K562 (cell line): ENCODE results near the gene VPS13D. TPM values are rescaled to one million over a fixed set of nuclear protein-coding genes. Genes with fewer than 3 reads are reported as not detected.

Experiments used
- BCOR ChIP-seq: fragments of 450-650 bp; IDR thresholded peaks from 2 replicates; pipeline ENCODE4 v1.6.1; 2016
- CBX3 ChIP-seq, 2 experiments: IDR thresholded peaks; 1 replicate in 1 of 2; 2 replicates in 1 of 2; pipeline ENCODE4 v1.6.1; 2012; ENCODE audit warnings: inconsistent platforms in 2 of 2, low read length in 2 of 2, borderline replicate concordance in 1 of 2, control low read depth in 1 of 2
- CEBPG ChIP-seq, 3 experiments: fragments of 200-800 bp in 1 of 3; sonication (Bioruptor generic) in 1 of 3; sonication (generic) in 1 of 3; formaldehyde crosslinking in 1 of 3; IDR thresholded peaks in 2 of 3; conservative IDR thresholded peaks in 1 of 3; 2 replicates each; pipeline versions ENCODE4 v1.6.1 to v1.8.0; 2016 to 2022; ENCODE audit warnings: missing compliant biosample characterization in 2 of 3, missing genetic modification characterization in 2 of 3, mild to moderate bottlenecking in 1 of 3, missing genetic modification reagents in 1 of 3
- DDX20 ChIP-seq: fragments of 450-650 bp; IDR thresholded peaks from 2 replicates; pipeline ENCODE4 v1.6.1; 2016; ENCODE audit warnings: missing genetic modification characterization, low read depth, mild to moderate bottlenecking, missing compliant biosample characterization, moderate library complexity
- DIDO1 ChIP-seq: fragments of 450-650 bp; IDR thresholded peaks from 2 replicates; pipeline ENCODE4 v1.6.1; 2016; ENCODE audit warnings: low read depth, missing biosample characterization, missing genetic modification characterization
- HSF4 ChIP-seq: fragments of 250-450 bp; sonication (Bioruptor Pico); IDR thresholded peaks from 2 replicates; pipeline ENCODE4 v2.1.2; 2022; ENCODE audit warnings: mild to moderate bottlenecking, moderate library complexity, borderline replicate concordance
- MECOM ChIP-seq: fragments of 250-450 bp; sonication (Bioruptor Pico); IDR thresholded peaks from 2 replicates; pipeline ENCODE4 v1.8.0; 2022; ENCODE audit warnings: inconsistent platforms
- NELFE ChIP-seq: IDR thresholded peaks from 2 replicates; pipeline ENCODE4 v1.6.1; 2011; ENCODE audit warnings: mild to moderate bottlenecking; ENCODE audit not compliant: insufficient read depth, insufficient read length
- PPARD ChIP-seq: fragments of 250-450 bp; sonication (Bioruptor Pico); IDR thresholded peaks from 2 replicates; pipeline ENCODE4 v1.8.0; 2022; ENCODE audit warnings: inconsistent platforms, mild to moderate bottlenecking, moderate library complexity
- RBM25 ChIP-seq: fragments of 200-400 bp; formaldehyde crosslinking; IDR thresholded peaks from 2 replicates; pipeline ENCODE4 v1.6.1; 2018; ENCODE audit warnings: low read length, low read depth, moderate library complexity; ENCODE audit not compliant: severe bottlenecking
- U2AF1 ChIP-seq: fragments of 200-400 bp; formaldehyde crosslinking; optimal IDR thresholded peaks from 2 replicates; pipeline ENCODE3; 2017; ENCODE audit warnings: mild to moderate bottlenecking, low read depth, low read length, moderate library complexity
- ZC3H8 ChIP-seq: fragments of 450-650 bp; IDR thresholded peaks from 2 replicates; pipeline ENCODE4 v1.6.1; 2017
- ZNF282 ChIP-seq: sonication (generic); formaldehyde crosslinking; IDR thresholded peaks from 2 replicates; pipeline ENCODE4 v1.8.1; 2023; ENCODE audit warnings: missing genetic modification reagents
- polyA plus RNA-seq, 8 experiments: library from polyadenylated mRNA; depleted of rRNA in 4 of 8; stranded (reverse) in 5 of 8; unstranded in 3 of 8; fragments of >200 nt; fragmentation: Nextera tagmentation in 2 of 8; fragmentation: Illumina TruSeq in 1 of 8; extraction: Ambion mirVana in 2 of 8; extraction: Trizol in 1 of 8; gene quantifications; 2 replicates each; pipeline versions ENCODE4 v1.2.1 to v1.2.3, GENCODE V29; 2011 to 2014; ENCODE audit warnings: inconsistent platforms in 1 of 8, missing spikeins in 1 of 8
- total RNA-seq, 7 experiments: library from RNA; depleted of rRNA in 6 of 7; stranded (reverse); fragments of >200 nt in 6 of 7; fragmentation: Illumina TruSeq in 2 of 7; extraction: Trizol in 2 of 7; gene quantifications; 2 replicates each; pipeline versions ENCODE4 v1.2.1 to v1.2.3, GENCODE V29; 2011 to 2021; ENCODE audit warnings: low replicate concordance in 1 of 7
- TF ChIP-seq, protein P1 (sequence below), 3 experiments: IDR thresholded peaks in 2 of 3; conservative IDR thresholded peaks in 1 of 3; 2 replicates each; pipeline ENCODE4 v1.5.1; 2011 to 2012; ENCODE audit warnings: low read length in 3 of 3, mild to moderate bottlenecking in 3 of 3, control low read depth in 2 of 3, improper control_type of control experiment in 1 of 3, inconsistent platforms in 1 of 3, low read depth in 1 of 3, mixed read lengths in 1 of 3, moderate library complexity in 1 of 3; ENCODE audit not compliant: insufficient read depth in 2 of 3
- TF ChIP-seq, protein P2 (sequence below): fragments of 250-450 bp; sonication (Bioruptor Pico); IDR thresholded peaks from 2 replicates; pipeline ENCODE4 v1.8.0; 2021; ENCODE audit warnings: mild to moderate bottlenecking, moderate library complexity
- TF ChIP-seq, protein P3 (sequence below): fragments of 250-450 bp; sonication (Bioruptor Pico); IDR thresholded peaks from 2 replicates; pipeline ENCODE4 v1.5.0; 2021
- TF ChIP-seq, protein P4 (sequence below): sonication (generic); formaldehyde crosslinking; IDR thresholded peaks from 2 replicates; pipeline ENCODE4 v1.8.1; 2023; ENCODE audit warnings: mild to moderate bottlenecking, missing genetic modification reagents
- TF ChIP-seq, protein P5 (sequence below): sonication (generic); formaldehyde crosslinking; IDR thresholded peaks from 2 replicates; pipeline ENCODE4 v1.8.1; 2022; ENCODE audit warnings: missing genetic modification reagents
- TF ChIP-seq, protein P6 (sequence below): IDR thresholded peaks from 2 replicates; pipeline ENCODE4 v1.6.1; 2011; ENCODE audit warnings: borderline replicate concordance, low read depth, mild to moderate bottlenecking, moderate library complexity, low read length; ENCODE audit not compliant: insufficient read depth, poor library complexity, severe bottlenecking

Gene VPS13D
- total and polyA plus RNA-seq, 9 of the 15 experiments (the other 6 are each of a cell fraction or from before 2014, with no cell fraction given) = 6.1 to 51.5 (median 38.5) TPM

DNA sequence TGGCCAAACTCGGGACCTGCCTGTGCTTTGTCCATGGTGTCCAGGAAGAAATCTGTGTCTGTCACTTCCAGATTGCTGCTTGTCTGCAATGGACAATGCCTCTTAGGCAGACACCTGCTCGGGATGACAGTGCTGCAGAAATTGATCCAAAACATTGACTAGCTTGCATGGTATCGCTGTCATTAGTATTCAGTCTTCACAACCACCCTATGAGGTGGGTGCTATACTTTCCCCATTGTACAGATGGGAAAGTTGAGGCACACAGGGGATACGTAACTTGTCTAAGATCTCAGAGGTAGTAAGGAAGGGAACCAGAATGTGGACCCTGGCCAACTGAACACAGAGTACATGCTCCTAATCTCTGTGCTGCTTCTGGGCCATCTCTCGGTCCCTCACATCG is 249.5 kb downstream of the VPS13D start (continued):
- TF ChIP-seq, protein P1, sequence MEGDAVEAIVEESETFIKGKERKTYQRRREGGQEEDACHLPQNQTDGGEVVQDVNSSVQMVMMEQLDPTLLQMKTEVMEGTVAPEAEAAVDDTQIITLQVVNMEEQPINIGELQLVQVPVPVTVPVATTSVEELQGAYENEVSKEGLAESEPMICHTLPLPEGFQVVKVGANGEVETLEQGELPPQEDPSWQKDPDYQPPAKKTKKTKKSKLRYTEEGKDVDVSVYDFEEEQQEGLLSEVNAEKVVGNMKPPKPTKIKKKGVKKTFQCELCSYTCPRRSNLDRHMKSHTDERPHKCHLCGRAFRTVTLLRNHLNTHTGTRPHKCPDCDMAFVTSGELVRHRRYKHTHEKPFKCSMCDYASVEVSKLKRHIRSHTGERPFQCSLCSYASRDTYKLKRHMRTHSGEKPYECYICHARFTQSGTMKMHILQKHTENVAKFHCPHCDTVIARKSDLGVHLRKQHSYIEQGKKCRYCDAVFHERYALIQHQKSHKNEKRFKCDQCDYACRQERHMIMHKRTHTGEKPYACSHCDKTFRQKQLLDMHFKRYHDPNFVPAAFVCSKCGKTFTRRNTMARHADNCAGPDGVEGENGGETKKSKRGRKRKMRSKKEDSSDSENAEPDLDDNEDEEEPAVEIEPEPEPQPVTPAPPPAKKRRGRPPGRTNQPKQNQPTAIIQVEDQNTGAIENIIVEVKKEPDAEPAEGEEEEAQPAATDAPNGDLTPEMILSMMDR (IDR thresholded peaks at IDR 0.05 in 2 of 3, conservative IDR thresholded peaks at IDR 0.05 in 1 of 3; ENCODE audit: insufficient read depth in 2 of 3, low read depth in 1 of 3, low read length in 3 of 3) = no peak
- TF ChIP-seq DIDO1 (tag) (no peak), MECOM (CRISPR knock-in tag) (no peak), PPARD (CRISPR knock-in tag) (no peak), ZNF282 (CRISPR knock-in tag) (no peak), RBM25 (peak; percentile 96), DDX20 (no peak), U2AF1 (no peak), ZC3H8 (no peak), CBX3 (IDR thresholded peaks at IDR 0.05; ENCODE audit: borderline replicate concordance in 1 of 2, low read length in 2 of 2) (peak in 1 of 2 experiments; percentile 57; a peak in 1 of 3 replicates), HSF4 (CRISPR knock-in tag) (no peak), CEBPG (CRISPR knock-in tag; IDR thresholded peaks at IDR 0.05) (no peak), CEBPG (tag; conservative IDR thresholded peaks at IDR 0.05 in 1 of 2, IDR thresholded peaks at IDR 0.05 in 1 of 2) (no peak), BCOR (peak; percentile 99), NELFE (no peak)
- TF ChIP-seq, protein P2, sequence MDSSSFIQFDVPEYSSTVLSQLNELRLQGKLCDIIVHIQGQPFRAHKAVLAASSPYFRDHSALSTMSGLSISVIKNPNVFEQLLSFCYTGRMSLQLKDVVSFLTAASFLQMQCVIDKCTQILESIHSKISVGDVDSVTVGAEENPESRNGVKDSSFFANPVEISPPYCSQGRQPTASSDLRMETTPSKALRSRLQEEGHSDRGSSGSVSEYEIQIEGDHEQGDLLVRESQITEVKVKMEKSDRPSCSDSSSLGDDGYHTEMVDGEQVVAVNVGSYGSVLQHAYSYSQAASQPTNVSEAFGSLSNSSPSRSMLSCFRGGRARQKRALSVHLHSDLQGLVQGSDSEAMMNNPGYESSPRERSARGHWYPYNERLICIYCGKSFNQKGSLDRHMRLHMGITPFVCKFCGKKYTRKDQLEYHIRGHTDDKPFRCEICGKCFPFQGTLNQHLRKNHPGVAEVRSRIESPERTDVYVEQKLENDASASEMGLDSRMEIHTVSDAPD (CRISPR knock-in tag) = no peak
- TF ChIP-seq, protein P3, sequence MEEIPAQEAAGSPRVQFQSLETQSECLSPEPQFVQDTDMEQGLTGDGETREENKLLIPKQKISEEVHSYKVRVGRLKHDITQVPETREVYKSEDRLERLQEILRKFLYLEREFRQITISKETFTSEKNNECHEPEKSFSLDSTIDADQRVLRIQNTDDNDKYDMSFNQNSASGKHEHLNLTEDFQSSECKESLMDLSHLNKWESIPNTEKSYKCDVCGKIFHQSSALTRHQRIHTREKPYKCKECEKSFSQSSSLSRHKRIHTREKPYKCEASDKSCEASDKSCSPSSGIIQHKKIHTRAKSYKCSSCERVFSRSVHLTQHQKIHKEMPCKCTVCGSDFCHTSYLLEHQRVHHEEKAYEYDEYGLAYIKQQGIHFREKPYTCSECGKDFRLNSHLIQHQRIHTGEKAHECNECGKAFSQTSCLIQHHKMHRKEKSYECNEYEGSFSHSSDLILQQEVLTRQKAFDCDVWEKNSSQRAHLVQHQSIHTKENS = no peak
- TF ChIP-seq, protein P4, sequence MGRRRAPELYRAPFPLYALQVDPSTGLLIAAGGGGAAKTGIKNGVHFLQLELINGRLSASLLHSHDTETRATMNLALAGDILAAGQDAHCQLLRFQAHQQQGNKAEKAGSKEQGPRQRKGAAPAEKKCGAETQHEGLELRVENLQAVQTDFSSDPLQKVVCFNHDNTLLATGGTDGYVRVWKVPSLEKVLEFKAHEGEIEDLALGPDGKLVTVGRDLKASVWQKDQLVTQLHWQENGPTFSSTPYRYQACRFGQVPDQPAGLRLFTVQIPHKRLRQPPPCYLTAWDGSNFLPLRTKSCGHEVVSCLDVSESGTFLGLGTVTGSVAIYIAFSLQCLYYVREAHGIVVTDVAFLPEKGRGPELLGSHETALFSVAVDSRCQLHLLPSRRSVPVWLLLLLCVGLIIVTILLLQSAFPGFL (CRISPR knock-in tag) = no peak
- TF ChIP-seq, protein P5, sequence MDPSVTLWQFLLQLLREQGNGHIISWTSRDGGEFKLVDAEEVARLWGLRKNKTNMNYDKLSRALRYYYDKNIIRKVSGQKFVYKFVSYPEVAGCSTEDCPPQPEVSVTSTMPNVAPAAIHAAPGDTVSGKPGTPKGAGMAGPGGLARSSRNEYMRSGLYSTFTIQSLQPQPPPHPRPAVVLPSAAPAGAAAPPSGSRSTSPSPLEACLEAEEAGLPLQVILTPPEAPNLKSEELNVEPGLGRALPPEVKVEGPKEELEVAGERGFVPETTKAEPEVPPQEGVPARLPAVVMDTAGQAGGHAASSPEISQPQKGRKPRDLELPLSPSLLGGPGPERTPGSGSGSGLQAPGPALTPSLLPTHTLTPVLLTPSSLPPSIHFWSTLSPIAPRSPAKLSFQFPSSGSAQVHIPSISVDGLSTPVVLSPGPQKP (CRISPR knock-in tag) = no peak
- TF ChIP-seq, protein P6, sequence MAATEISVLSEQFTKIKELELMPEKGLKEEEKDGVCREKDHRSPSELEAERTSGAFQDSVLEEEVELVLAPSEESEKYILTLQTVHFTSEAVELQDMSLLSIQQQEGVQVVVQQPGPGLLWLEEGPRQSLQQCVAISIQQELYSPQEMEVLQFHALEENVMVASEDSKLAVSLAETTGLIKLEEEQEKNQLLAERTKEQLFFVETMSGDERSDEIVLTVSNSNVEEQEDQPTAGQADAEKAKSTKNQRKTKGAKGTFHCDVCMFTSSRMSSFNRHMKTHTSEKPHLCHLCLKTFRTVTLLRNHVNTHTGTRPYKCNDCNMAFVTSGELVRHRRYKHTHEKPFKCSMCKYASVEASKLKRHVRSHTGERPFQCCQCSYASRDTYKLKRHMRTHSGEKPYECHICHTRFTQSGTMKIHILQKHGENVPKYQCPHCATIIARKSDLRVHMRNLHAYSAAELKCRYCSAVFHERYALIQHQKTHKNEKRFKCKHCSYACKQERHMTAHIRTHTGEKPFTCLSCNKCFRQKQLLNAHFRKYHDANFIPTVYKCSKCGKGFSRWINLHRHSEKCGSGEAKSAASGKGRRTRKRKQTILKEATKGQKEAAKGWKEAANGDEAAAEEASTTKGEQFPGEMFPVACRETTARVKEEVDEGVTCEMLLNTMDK = no peak
